ENCODE results near the gene LRP1B. TPM values are rescaled to one million over a fixed set of nuclear protein-coding genes. Genes with fewer than 3 reads are reported as not detected.

LRP1B gene
- total RNA-seq, 1 donor from 2014 or later: 0.25 TPM

- DNase-seq (ENCODE audit: low spot score): no peak
- H3K4me1 Mint-ChIP-seq (ENCODE audit: low read depth): peaks cover 2% of the 10 kb centered on the region
- H3K36me3 Mint-ChIP-seq (ENCODE audit: low read depth): no peaks in the 10 kb centered on the region
- no peak overlapping the region for H3K27ac Mint-ChIP-seq (ENCODE audit: unreplicated experiment)
- TF ChIP-seq, protein P1, sequence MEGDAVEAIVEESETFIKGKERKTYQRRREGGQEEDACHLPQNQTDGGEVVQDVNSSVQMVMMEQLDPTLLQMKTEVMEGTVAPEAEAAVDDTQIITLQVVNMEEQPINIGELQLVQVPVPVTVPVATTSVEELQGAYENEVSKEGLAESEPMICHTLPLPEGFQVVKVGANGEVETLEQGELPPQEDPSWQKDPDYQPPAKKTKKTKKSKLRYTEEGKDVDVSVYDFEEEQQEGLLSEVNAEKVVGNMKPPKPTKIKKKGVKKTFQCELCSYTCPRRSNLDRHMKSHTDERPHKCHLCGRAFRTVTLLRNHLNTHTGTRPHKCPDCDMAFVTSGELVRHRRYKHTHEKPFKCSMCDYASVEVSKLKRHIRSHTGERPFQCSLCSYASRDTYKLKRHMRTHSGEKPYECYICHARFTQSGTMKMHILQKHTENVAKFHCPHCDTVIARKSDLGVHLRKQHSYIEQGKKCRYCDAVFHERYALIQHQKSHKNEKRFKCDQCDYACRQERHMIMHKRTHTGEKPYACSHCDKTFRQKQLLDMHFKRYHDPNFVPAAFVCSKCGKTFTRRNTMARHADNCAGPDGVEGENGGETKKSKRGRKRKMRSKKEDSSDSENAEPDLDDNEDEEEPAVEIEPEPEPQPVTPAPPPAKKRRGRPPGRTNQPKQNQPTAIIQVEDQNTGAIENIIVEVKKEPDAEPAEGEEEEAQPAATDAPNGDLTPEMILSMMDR (IDR thresholded peaks at IDR 0.05): no peak
- H3K27me3 Mint-ChIP-seq (ENCODE audit: low read depth): no peaks in the 10 kb centered on the region
- H3K9me3 Mint-ChIP-seq (ENCODE audit: low read depth): peaks cover 3% of the 10 kb centered on the region
- H3K4me3 Mint-ChIP-seq (ENCODE audit: unreplicated experiment): no peak overlapping the region
Measured at GRCh38 chr2:141455877-141456276, 674.9 kb downstream of the LRP1B start.

DNA sequence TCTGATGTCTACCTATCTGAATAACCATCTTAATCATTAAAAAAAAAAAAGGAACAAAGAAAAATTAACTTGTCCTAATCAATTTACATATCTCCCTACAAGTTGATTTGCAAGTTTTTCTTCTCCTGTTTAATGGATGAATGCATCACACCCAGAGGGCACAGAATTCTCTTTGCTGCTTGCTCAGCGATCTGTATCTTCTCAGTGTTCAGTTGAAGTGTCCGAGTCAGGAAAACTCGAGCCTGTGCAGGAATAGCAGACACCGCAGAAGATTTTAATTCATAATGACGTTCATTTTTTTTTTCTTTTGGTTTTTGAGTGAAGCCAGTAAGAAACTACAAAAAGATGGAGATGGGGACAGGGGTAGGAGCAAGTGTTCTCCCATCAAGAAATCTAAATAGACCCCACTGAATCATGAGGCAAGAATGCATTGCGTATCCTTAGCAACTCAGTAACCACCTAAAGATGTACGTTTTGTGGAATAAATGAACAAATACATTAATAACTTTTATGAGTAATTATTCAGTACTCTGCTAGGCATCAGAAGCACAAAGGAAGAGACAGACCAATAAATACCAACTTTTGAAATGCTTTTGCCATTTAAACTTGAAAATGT, 675.5 kb downstream of the LRP1B start:
- no peak for DNase-seq (ENCODE audit: low spot score)
- peaks cover 3% of the 10 kb centered on the region for H3K9me3 Mint-ChIP-seq (ENCODE audit: low read depth)
- TF ChIP-seq, protein P1 (IDR thresholded peaks at IDR 0.05): no peak
- no peaks in the 10 kb centered on the region for H3K27me3 Mint-ChIP-seq (ENCODE audit: low read depth)
- no peaks in the 10 kb centered on the region for H3K36me3 Mint-ChIP-seq (ENCODE audit: low read depth)
- H3K4me3 Mint-ChIP-seq (ENCODE audit: unreplicated experiment): no peak overlapping the region
- H3K27ac Mint-ChIP-seq (ENCODE audit: unreplicated experiment): no peak overlapping the region
- H3K4me1 Mint-ChIP-seq (ENCODE audit: low read depth): peaks cover 2% of the 10 kb centered on the region

- Mint-ChIP-seq H3K27me3 (ENCODE audit: low read depth) (no peaks in the 10 kb centered on the region), H3K4me3 (ENCODE audit: unreplicated experiment) (no peak overlapping the region), H3K36me3 (ENCODE audit: low read depth) (peaks cover under 1% of the 10 kb centered on the region), H3K9me3 (ENCODE audit: low read depth) (peaks cover 5% of the 10 kb centered on the region), H3K4me1 (ENCODE audit: low read depth) (no peaks in the 10 kb centered on the region), H3K27ac (ENCODE audit: unreplicated experiment) (no peak overlapping the region)
- DNase-seq (ENCODE audit: low spot score): no peak
- TF ChIP-seq, protein P1 (IDR thresholded peaks at IDR 0.05): no peak
Measured at GRCh38 chr2:141440072-141440635, 690.7 kb downstream of the LRP1B start.

GRCh38 chr2:141439524-141439923, 691.3 kb downstream of the LRP1B start:
- Mint-ChIP-seq H3K9me3 (ENCODE audit: low read depth) (peaks cover 8% of the 10 kb centered on the region), H3K27me3 (ENCODE audit: low read depth) (no peaks in the 10 kb centered on the region), H3K4me3 (ENCODE audit: unreplicated experiment) (no peak overlapping the region), H3K4me1 (ENCODE audit: low read depth) (no peaks in the 10 kb centered on the region), H3K36me3 (ENCODE audit: low read depth) (peaks cover 2% of the 10 kb centered on the region), H3K27ac (ENCODE audit: unreplicated experiment) (no peak overlapping the region)
- TF ChIP-seq, protein P1 (IDR thresholded peaks at IDR 0.05): no peak
- DNase-seq (ENCODE audit: low spot score): no peak

GRCh38 chr2:141438536-141438935, 692.3 kb downstream of the LRP1B start:
- H3K4me1 Mint-ChIP-seq (ENCODE audit: low read depth): no peaks in the 10 kb centered on the region
- DNase-seq (ENCODE audit: low spot score): no peak
- H3K9me3 Mint-ChIP-seq (ENCODE audit: low read depth): peaks cover 17% of the 10 kb centered on the region
- TF ChIP-seq, protein P1 (IDR thresholded peaks at IDR 0.05): no peak
- H3K4me3 Mint-ChIP-seq (ENCODE audit: unreplicated experiment): no peak overlapping the region
- peaks cover 7% of the 10 kb centered on the region for H3K36me3 Mint-ChIP-seq (ENCODE audit: low read depth)
- H3K27me3 Mint-ChIP-seq (ENCODE audit: low read depth): no peaks in the 10 kb centered on the region
- no peak overlapping the region for H3K27ac Mint-ChIP-seq (ENCODE audit: unreplicated experiment)
